ENCODE results near the gene YPEL4.

GRCh38 chr11:57652662-57653061 lies 3.0 kb upstream of the YPEL4 start:
- TF ChIP-seq, protein P1, sequence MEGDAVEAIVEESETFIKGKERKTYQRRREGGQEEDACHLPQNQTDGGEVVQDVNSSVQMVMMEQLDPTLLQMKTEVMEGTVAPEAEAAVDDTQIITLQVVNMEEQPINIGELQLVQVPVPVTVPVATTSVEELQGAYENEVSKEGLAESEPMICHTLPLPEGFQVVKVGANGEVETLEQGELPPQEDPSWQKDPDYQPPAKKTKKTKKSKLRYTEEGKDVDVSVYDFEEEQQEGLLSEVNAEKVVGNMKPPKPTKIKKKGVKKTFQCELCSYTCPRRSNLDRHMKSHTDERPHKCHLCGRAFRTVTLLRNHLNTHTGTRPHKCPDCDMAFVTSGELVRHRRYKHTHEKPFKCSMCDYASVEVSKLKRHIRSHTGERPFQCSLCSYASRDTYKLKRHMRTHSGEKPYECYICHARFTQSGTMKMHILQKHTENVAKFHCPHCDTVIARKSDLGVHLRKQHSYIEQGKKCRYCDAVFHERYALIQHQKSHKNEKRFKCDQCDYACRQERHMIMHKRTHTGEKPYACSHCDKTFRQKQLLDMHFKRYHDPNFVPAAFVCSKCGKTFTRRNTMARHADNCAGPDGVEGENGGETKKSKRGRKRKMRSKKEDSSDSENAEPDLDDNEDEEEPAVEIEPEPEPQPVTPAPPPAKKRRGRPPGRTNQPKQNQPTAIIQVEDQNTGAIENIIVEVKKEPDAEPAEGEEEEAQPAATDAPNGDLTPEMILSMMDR (IDR thresholded peaks at IDR 0.05), result no peak
- TF ChIP-seq POLR2A (IDR thresholded peaks at IDR 0.05), result no peak
